ENCODE results near the gene VSNL1. TPM values are rescaled to one million over a fixed set of nuclear protein-coding genes. Genes with fewer than 3 reads are reported as not detected.

Gene VSNL1
- total and polyA plus RNA-seq, 7 donors, result 0.27 to 5.1 (median 1.1) TPM; not detected in 2

DNA sequence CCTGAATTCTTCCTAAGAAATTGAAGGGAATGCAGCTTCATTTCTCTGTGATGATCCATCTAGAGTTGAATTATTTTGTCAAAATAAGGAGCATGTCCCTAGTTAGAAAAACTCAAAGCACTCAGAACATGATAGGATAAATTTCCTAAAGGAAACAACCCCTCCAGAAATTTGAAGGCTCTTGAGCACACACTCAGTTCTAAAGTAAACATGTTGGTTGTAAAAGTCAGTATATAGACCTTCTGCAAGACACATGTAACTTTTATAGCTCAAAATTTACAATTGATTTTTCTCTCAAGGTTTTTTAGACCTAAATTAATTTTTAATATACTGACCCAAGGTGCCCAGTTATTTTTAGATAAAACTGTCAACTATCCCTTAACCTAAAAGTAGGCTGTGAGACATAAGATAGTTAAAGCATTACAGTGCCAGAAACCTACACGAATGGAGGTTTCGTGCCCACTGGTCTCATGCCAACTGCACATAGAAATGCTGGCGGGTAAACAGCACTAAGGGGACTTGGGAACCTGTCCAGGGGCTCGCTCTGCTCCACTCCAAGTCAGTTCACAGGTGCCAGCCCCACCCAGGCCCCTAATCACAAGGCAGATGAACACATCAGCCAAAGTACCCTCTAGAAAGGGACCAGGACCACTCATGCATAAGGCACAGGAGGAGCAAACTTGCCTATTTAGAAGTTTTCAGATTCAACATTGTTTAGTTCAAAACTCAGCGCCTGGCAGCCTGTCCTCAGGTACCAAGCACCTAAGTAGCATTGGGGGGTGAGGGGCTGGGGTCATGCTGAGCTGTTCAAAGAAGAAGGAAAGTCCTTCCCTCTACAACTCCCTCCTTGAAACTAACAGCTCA, 106.6 kb downstream of the VSNL1 start:
- intact Hi-C loops (cut with DNase I), result loop anchor here (2.0 to 5.0 kb wide), 2 partner anchors 24 to 130 kb away; partner anchors contain the start of gene RAD51AP2

GRCh38 chr2:17648581-17648980, 108.1 kb downstream of the VSNL1 start:
- no peak for DNase-seq
- Histone ChIP-seq H3K36me3 (no peaks in the 10 kb centered on the region), H3K4me1 (peaks cover 0 to 29% (median 24%) of the 10 kb centered on the region in 4 donors), H3K27me3 (no peaks in the 10 kb centered on the region), H3K9me3 (no peaks in the 10 kb centered on the region), H3K27ac (no peak overlapping the region), H3K4me3 (no peak overlapping the region)
- TF ChIP-seq POLR2AphosphoS5 (IDR thresholded peaks at IDR 0.05) (no peak), CTCF (IDR thresholded peaks at IDR 0.05) (no peak), POLR2A (IDR thresholded peaks at IDR 0.05) (no peak), EP300 (IDR thresholded peaks at IDR 0.05) (no peak)
- 33 to 59% methylated on average over 1 of the region's 1 CpG for WGBS, 2 donors
- intact Hi-C loops (cut with DNase I), result loop anchor here (5.0 kb wide), 1 partner anchor 131 kb away; the partner anchor contains the start of gene RAD51AP2

More for the DNA sequence above, 106.6 kb downstream of the VSNL1 start:
- Histone ChIP-seq H3K4me1 (peaks cover 0 to 38% (median 35%) of the 10 kb centered on the region in 4 donors), H3K4me3 (no peak overlapping the region), H3K27ac (no peak overlapping the region), H3K9me3 (no peaks in the 10 kb centered on the region), H3K27me3 (no peaks in the 10 kb centered on the region), H3K36me3 (no peaks in the 10 kb centered on the region)
- 17 to 56% methylated on average over 5 of the region's 5 CpGs for WGBS, 2 donors
- no peak for DNase-seq
- TF ChIP-seq POLR2AphosphoS5 (IDR thresholded peaks at IDR 0.05), result no peak
- no peak for TF ChIP-seq EP300 (IDR thresholded peaks at IDR 0.05)
- TF ChIP-seq POLR2A (IDR thresholded peaks at IDR 0.05), result no peak
- TF ChIP-seq CTCF (IDR thresholded peaks at IDR 0.05), result no peak

GRCh38 chr2:17649026-17649425, 108.5 kb downstream of the VSNL1 start:
- H3K4me3 ChIP-seq, result no peak overlapping the region
- no peak overlapping the region for H3K27ac ChIP-seq
- TF ChIP-seq CTCF (IDR thresholded peaks at IDR 0.05), result no peak
- no peak for TF ChIP-seq EP300 (IDR thresholded peaks at IDR 0.05)
- TF ChIP-seq POLR2AphosphoS5 (IDR thresholded peaks at IDR 0.05), result no peak
- TF ChIP-seq POLR2A (IDR thresholded peaks at IDR 0.05), result no peak
- no peak for DNase-seq
- WGBS, 2 donors, result 15 to 79% methylated on average over 11 of the region's 11 CpGs
- H3K27me3 ChIP-seq, result no peaks in the 10 kb centered on the region
- no peaks in the 10 kb centered on the region for H3K9me3 ChIP-seq
- H3K36me3 ChIP-seq, result no peaks in the 10 kb centered on the region
- intact Hi-C loops (cut with DNase I), result loop anchor here (5.0 kb wide), 1 partner anchor 132 kb away; the partner anchor contains the start of gene RAD51AP2
- peaks cover 0 to 26% (median 21%) of the 10 kb centered on the region in 4 donors for H3K4me1 ChIP-seq

DNA sequence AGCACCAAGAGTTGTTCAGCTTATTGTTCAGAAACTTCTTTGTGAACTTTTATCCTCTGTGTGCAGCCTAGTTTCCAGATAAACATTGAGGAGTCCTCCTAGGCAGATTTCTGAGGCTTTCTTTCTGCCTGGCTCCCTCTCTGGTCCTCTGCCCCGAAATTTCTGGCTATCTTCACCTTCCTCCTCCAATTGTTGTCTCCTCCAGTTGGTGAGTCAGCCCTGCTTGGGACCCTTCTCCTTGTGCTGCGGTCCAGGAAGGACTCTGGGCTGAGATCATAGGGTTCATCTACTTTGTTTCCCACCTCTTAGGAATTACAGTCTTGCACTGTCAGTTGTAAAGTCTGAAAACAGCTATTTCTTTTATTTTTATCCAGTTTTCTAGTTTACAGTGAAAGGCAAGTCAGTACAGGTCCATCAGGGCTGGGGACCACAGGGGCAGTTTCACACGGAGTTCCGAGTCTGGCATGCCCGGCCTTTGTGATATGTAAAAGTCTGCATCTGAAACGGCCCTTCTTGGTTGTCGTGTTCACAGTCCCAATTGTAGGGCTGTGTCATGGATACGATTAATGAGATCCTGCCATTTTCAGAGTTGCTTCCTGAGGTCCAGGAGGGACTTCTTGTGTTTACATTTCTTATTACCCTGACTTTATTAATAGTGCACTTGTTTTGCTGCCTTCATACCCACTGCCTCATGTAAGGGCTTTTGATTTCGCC, 112.3 kb downstream of the VSNL1 start:
- TF ChIP-seq CTCF (IDR thresholded peaks at IDR 0.05) (no peak), POLR2AphosphoS5 (IDR thresholded peaks at IDR 0.05) (no peak), EP300 (IDR thresholded peaks at IDR 0.05) (no peak), POLR2A (IDR thresholded peaks at IDR 0.05) (no peak)
- Histone ChIP-seq H3K27me3 (no peaks in the 10 kb centered on the region), H3K4me1 (no peaks in the 10 kb centered on the region), H3K4me3 (no peak overlapping the region), H3K27ac (no peak overlapping the region), H3K36me3 (no peaks in the 10 kb centered on the region), H3K9me3 (no peaks in the 10 kb centered on the region)
- WGBS, 2 donors, result 83 to 87% methylated on average over 9 of the region's 9 CpGs
- intact Hi-C loops (cut with DNase I), result no loop called here
- DNase-seq, result no peak
